HG03558 (cell line): Measurements from ENCODE around the gene TMEM89.

ENCODE experiments used
- ATAC-seq: cut with Tn5 transposase; IDR thresholded peaks from one replicate; pipeline ENCODE4 v1.9.1; 2021; ENCODE audit warnings: moderate number of reproducible peaks; ENCODE audit not compliant: unreplicated experiment; ENCODE audit errors: extremely low read depth

Gene TMEM89

DNA sequence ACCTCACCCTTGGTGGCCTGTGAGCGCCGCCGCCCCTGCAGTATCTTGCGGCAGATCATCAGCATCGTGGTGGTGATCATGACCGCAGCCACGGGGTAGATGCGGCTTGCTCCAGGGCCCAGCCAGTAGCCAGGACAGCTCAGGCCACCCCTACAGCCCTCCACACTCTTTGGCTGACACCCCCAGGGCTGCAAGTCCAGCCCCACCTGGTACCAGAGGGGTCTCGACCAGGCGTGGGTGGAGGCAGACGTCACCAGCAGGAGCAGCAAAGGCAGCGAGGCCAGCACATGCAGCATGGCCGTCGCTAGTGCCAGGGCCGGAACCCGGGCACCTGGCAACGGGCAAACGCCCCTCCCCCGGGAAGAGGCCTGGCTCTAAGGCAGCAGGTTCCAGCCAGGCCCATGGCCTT is at the start of gene TMEM89:
Gene TMEM89 (minus strand): TSS at position 309 of the 409 bp plus-strand sequence. CDS start 13 bp downstream, at position 296.
- no peak for ATAC-seq

DNA sequence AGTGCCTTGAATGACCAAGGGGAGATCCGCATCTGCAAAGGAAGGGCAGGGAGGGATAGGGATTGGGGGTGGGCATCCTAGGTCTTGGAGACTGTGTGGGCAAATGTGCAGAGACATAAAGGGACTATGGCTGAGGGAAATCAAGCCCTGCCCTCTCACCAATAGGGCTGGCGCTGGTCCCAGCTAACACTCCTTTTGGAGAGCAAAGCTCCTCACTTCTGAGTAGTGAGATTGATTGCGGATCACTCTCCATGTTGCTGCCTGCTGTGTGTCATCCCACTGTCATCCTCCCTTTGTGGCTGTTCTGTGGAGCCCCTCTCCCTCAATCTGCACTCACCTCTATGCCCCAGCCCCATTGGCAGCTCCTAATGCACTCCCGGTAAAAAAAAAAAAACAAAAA is 43.4 kb upstream of the TMEM89 start:
- no peak for ATAC-seq

GRCh38 chr3:48664313-48664644 is 42.7 kb upstream of the TMEM89 start:
- no peak for ATAC-seq

DNA sequence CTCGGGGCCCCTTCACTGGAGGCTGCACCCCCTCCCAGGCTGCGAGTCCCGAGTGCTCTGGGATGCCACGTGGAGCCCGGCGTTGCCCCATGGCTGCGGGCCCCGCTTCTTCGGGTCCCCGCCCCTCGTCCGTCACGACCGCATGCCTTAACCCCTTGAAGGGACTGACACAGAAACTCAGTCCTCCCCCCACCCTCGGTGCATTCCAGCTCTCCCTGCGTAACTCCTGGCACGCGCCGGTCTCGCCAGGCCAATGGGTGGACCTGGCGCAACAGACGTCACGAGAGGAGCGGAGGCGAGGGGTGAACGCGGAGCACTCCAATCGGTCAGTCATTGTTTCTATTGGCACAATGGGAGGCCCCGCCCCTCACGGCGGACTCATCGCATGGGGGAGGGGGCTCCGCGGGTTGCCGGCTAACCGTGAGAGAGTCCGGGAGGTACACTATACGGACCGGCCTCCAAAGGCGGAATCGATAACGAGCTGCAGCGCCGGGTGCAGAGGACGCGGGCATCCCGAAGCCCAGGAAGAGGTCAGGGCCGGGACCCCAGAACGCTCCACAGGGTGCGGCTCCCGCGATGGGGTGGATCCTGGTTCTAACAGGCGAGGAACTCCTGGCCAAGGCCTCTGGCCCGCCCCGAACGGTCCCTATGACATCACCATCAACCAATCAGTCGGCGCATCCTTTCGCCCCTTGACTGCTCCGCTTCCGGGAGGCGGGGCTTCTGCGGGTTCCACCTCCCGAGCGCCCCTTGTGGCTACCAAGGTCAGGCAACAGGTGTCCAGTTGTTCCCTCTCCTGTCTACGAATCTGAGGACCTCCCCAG is 42.1 kb upstream of the TMEM89 start:
- ATAC-seq: peak; percentile 48

DNA sequence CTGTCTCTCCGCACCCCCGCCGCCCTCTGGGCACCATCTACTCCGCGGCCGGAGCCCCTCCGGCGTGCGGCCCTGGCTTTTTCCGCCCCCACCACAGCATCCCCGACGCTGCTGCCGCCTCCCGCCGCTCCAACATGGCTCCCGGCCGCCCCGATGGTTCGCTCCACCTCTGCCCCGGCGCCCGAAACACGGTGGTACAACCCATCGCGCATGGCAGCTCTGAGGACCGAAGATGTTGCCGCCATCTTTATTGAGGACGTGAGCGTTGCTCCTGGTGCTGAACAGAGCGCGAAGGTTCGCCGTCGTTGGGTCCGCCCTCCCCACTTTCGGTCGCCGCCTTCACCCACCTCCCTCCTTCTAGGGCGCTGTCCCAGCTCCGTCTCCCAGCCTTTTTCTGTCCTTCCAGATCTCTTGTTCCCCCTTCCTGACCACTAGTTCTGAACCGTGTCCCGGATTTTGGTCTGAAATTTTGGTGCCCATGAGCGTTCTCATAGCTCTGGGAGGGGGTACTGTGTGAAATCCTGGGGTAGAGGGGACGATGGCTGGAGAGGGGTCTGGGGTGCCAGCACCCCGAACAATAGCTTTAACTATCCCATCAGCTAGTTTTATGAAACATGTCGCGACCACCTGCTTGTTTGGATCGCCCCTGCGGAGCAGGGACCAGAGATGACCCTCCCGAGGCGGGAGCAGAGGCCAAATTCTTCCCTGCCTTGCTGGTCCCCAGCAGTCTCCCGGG is 41.4 kb upstream of the TMEM89 start, which contains the start of gene CELSR3:
Gene CELSR3 (minus strand): TSS at position 134 of the 736 bp plus-strand sequence. CDS start 252 bp downstream, outside the sequence.
- no peak for ATAC-seq

DNA sequence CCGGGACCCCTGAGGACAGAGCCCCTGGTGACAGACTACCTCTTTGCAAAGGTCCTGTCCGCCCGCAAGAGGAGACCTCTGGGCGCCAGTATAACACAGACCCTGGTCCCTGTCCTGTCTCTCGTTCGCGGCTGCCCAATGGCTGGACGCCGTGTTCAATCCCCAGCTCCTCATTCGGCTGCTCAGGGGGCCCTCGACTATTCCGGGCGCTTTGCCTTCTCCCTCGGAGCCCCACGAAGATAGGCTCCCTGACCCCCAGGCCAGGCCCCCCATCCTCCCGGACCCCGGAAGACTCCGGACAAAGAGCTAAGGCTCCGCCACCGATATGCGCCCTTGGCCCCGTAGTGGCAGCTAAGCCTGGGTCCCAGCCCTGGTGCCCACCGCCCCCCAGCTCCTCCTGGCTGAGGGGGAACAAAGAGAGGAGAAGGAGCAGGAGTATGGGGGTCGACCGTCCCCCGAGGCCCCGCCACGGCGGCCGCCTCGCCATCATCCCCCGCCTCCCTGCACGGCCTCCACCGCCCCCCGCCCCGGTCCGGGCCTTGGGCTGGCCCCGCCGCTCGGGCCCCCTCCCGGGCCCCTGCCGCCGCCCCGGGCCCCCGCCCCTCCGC is 40.7 kb upstream of the TMEM89 start:
- ATAC-seq: no peak

DNA sequence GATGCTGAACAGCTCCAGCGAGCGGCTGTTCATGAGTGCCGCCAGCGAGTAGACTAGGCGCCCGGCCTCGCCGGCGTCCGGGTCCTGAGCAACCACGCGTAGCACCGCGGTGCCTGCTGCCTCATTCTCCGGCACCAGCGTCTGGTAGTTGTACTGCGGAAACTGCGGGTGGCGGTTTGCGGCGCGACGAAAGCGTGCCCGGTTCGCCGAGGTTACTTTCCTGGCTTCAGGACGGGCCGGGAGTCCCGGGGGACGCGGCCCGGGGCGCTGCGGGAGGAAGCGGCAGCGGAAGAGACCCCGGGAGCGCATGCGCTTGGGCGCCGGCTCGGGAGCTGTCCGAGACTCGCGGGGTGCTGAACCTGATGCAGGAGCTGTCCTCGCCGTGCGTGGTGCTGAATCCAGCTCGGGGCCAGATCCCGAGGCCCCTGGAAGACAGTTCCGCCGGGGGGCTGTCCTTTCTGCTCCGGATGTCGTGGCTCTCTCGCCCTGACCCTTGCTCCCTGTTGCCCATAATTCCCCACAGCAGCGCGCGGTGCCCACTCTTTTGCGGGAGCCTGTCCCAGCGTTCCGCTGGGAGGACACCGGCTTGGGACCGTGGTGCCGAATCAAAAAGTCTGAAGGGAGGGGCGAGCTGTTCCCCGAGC is 40.1 kb upstream of the TMEM89 start:
- no peak for ATAC-seq

GRCh38 chr3:48660800-48661400 is 39.3 kb upstream of the TMEM89 start:
- ATAC-seq: no peak

GRCh38 chr3:48656841-48657281 is 35.3 kb upstream of the TMEM89 start:
- ATAC-seq: no peak

- no peak for ATAC-seq
These were observed 34.7 kb upstream of the TMEM89 start for GRCh38 chr3:48656061-48656840.

DNA sequence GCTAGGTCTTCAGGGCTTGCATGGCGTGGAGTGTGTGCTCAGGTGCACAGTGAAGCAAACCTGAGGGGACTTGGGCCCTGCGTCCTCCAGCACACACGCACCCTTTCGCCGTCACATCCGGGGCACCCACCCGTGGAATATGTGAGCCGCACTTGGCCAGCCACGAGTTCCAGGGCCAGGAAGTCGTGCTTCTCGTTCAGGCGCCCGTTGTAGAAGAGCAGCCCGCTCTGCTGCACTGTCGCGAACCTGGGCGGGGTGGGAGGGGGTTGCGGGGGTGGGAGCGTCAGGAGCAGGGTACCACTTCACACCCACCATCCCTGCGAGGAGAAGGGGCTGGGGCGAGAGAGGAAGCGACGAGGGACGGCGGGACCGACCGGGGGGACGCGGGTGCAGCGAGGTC is 34.0 kb upstream of the TMEM89 start:
- no peak for ATAC-seq

- ATAC-seq: no peak
These were observed 33.5 kb upstream of the TMEM89 start for GRCh38 chr3:48655063-48655462.

DNA sequence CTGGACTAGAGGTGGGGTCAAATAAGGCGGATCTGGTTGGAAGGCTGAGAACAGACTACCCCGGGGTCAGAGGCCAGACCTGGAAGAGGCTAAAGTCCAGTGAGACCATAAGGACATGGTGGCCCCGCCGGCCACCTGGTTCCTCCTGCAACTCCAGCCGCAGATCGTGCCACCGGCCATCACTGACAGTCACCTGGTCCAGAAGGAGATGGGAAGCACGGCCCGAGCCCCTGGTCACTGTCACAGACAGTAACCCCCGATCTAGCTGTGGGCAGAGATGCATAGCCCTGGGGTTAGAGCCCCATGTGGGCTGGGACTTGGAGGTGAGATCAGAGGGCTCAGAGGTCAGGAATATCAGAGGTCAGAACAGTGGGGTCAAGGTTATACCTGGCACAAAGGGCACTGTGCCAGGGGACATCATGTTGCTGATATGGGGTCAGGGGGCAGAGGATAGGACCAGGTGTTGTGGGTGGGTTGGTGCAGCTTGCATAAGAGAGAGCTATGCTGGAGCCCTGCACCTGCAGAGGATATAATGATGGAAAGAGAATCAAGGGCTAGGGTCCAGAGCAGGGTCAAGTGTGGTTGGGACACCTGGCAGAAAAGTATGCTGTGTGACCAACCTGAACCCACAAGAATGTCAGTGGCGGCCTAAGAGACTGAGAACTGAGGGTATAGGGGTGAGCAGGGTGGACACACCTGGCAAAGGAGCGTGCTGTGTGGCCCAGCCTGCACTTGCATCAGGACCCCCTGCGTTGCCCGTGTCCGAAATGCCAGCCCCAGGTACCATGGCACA is 31.6 kb upstream of the TMEM89 start:
- ATAC-seq: no peak

DNA sequence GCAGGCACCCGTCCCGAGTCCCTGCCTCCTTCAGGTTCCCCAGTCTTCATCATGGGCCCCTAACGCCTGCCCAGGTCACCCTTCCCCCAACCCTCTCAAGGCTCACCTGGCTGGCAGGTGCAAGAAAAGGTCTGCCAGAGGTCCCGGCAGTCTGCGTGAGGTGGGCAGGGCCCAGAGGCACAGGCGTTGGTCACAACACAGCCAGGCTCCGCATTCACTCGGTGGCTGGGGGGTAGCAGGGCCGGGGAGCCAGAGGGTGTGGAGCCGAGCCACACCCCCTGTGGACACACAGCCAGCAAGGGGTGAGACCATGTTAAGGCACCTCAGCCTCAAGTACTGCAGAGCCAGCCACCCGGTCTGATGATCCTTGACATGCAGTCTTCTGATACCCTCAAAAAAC is 30.2 kb upstream of the TMEM89 start:
- no peak for ATAC-seq

GRCh38 chr3:48650723-48651122 is 29.2 kb upstream of the TMEM89 start:
- no peak for ATAC-seq

- ATAC-seq: no peak
These were observed 26.8 kb upstream of the TMEM89 start for GRCh38 chr3:48648188-48648850.

GRCh38 chr3:48647714-48648113 is 26.1 kb upstream of the TMEM89 start:
- no peak for ATAC-seq
